Activated T-cell treated with anti-CD3 and anti-CD28 coated beads for 48 hours (primary cell): ENCODE data around the gene EPHB4.
A peak's percentile ranks its signal among the peaks of the same experiment; 100 is the strongest.

Experiments
- DNase-seq: peaks from one replicate; pipeline ENCODE4 v3.0.0-alpha.2; 2020; ENCODE audit warnings: low read depth

The EPHB4 gene

DNA sequence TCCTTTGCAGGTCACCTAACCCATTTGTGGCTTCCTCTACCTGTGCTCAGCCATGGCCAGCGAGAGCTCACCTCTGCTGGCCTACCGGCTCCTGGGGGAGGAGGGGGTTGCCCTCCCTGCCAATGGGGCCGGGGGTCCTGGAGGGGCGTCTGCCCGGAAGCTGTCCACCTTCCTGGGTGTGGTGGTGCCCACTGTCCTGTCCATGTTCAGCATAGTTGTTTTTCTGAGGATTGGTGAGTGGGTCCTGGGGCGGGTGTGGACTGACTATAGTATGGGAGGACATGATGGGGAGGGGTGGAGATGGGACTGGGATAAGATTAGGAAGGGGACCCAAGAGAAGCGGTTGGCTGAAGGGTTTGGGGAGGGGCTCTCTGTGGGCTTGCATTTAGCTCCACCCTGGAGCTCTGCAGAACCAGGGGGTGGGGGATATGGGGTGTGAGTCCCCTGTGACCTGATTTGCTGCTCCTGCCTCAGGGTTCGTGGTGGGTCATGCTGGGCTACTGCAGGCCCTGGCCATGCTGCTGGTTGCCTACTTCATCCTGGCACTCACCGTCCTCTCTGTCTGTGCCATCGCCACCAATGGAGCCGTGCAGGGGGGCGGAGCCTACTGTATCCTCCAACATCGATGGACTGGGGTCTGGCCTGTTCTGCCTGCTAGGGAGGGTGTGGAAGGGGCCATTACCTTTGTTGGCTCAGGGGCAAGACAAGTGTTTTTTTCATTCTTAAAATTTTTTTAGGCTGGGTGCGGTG is 27.0 kb upstream of the EPHB4 start:
- DNase-seq: no peak

DNA sequence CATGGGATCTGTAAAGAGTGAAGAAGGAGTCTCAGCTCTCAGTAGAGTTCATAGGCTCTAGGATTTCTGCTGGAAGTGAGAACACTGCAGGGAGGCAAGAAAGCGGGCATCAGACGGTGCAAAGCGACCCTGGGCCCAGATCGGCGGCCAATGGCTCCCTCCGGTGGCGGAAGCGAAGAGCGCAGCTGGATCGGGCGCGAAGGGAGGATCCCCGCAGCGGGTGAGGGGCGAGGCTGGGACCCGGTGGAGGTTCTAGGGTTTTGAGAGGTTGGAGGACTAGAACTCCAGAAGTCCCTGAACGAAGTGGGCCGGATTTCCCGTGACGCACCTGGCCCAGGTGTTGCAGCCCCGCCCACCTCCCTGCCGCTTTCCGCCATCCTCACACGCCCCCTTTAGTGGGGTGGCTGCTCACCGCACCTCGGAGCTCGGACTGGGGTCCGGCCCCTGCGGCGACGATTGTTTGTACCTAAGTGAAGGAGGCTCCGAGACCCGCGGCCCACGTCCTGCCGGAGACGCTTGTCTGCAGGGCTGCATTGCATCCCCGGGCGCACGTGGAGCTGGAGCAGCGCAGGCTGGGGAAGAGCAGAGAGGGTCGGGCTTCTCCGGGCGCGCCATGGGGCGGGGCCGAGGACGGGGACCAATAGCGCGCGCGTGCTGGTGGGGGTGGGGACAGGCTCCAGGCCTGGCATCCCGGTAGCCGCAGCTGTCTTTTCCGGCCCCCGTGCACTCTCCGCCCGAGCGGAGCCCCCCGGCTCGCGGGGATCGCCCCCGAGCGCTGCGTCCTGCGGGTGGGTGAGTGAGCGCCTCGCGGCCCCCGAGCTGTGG is 24.9 kb upstream of the EPHB4 start, which contains the start of gene SLC12A9:
Gene SLC12A9 (plus strand): TSS at position 666 of the 825 bp plus-strand sequence. CDS start 1,485 bp downstream, outside the sequence.
- DNase-seq: peak; percentile 90

DNA sequence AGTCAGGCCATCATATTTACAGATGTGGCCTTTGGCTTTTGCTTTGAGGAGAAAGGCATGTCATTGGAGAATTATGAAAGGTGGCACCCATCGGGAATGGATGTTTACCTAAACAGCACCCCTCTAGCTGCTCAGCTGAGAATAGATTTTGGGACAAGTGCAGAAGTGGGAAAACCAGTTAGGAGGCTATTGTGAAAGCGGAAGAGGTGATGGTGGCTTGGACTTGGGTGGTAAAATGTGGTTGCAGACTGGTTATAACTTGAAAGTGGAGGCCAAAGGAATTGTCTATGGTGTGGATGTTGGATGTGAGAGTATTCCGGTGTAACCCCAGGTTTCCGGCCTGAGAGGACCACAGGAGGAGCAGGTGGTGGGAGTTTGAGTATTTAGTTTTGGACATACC is 20.0 kb upstream of the EPHB4 start:
- no peak for DNase-seq

DNA sequence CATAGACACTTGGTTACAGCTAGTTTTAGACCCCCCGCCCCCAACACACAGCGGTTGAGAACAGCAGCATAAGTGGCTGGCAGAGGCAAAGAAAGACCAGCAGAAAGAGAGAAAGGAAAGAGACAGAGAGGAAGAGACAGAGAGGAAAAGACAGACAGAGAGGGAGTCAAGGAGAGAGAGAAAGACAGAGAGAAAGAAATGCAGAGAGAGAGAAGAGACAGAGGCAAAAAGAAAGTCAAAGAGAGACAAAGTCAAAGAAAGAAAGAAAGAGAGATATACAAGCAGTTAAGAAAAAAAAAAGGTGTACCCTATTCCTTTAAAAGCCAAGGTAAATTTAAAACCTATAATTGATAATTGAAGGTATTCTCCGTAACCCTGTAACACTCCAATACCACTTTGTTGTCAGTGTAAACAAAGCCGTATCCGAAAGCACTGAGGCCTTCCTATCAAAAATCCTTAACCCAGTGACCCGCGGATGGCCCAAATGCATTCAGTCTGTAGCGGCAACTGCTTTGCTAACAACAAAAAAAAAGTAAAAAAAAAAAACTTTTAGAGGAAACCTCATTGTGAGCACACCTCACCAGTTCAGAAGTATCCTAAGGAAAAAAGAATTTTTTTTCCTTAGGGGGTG is 13.3 kb upstream of the EPHB4 start:
- DNase-seq: no peak

DNA sequence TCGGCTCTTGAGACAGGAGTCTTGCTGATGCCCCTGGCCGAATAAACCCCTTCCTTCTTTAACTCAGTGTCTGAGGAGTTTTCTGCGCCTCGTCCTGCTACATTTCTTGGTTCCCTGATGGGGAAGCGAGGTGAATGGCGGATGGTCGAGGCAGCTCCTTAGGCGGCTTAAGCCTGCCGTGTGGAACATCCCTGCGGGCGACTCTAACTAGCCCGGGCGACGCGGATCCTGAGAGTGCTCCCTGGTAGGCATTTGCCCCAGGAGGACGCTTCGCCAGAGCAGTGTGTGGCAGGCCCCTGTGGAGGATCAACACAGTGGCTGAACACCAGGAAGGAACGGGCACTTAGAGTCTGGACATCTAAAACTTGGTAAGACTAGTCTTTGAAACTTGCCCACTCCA is 12.0 kb upstream of the EPHB4 start:
- no peak for DNase-seq

DNA sequence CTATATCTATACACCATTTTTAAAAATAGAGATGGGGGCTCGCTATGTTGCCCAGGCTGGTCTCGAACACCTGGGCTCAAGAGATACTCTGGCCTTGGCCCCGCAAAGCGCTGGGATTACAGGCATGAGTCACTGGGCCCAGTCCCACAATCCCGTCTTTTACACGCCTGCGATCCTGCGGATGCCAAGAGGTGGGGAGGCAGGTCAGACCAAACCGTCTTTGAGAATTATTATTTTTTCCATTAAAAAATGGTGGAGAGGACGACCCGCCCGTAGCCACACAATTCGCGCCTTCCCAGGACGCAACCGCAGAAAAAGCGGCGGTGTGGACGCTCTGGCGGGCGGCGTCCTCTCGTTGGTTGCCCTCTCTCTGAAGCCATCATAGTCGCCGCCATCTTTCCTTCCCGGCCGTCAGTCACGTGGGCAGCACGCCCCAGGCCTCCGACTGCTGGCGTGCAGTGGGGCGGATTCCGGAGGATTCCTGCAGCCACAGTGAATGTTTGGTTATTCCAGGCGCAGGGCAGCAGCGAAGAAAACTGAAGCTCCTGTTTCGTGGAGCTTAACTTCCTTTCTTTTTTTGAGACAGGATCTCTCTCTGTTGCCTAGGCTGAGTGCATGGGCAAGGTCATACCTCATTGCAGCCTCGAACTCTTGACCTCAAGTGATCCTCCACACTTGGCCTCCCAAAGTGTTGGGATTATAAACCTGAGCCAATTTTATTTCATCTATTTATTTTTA is 9.9 kb upstream of the EPHB4 start:
- DNase-seq: peak; percentile 73

DNA sequence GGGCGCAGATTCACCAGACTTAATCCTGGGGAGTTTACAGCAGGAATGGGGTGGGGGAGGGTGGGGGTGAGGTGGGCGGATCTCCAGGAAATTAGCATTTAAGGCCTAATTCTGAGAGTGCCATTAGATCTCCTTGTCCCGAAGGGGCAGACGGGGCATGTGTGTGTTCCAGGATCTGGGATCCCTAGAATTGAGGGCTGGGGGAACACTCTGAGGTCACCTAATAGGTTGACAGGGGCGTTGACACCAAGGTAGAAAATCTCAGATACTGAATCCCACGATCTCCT is 9.4 kb upstream of the EPHB4 start:
- no peak for DNase-seq

DNA sequence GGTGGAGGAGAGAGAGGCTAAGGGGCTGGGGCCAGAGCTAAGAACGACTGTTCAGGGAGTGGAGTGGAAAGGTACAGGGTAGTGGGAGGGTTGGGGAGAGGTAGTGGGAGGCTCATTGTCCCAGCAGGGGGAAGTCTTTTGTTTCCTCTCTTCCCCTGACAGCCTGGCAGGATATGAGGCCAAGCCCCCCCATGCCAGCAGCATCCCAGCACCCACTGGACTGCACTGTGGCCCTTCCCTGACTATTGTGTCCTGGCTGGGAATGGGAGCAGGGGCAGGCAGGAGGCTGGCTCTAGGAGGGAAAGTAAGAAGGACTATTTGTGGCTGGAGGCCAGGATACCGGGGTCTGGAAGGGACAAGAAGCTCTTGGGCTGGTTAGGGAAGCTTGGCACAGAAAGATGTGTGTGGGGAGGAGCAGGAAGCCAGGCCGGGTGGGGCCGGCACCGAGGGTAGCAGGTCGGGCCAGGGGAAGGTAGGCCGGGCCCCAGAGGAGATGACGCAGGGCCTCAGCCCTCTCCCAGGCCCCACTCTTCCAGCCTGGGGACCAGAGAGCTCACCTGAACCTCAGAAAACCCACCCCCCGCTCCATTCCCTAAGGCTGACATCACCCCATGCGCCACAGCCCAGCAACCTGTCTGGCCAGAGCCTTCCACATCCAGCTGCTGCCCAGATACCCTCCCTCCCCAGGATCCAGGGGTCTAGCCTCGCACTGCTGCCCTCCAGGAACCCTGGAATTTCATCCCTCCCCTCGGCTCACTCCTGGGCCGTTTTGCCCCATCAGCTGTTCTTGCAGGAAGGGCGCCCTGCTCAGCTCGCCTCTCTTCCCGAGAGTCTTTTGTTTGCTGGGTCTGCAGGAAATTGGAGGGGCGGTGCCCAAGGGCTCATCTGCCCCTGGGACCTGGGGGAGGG is 8.8 kb upstream of the EPHB4 start:
- no peak for DNase-seq

DNA sequence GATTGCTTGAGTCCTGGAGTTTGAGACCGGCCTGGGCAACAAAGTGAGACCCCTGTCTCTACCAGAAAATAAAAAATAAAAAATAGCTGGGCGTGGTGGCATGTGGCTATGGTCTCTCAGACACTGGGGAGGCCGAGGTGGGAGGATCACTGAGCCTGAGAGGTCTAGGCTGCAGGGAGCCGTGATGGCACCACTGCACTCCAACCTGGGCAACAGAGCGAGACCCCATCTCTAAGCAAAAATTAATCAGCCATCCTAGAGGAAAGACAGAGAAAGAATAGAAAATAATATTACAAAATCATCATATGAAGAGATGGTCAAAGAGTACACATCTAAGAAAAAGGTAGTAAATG is 4.9 kb upstream of the EPHB4 start:
- DNase-seq: no peak

DNA sequence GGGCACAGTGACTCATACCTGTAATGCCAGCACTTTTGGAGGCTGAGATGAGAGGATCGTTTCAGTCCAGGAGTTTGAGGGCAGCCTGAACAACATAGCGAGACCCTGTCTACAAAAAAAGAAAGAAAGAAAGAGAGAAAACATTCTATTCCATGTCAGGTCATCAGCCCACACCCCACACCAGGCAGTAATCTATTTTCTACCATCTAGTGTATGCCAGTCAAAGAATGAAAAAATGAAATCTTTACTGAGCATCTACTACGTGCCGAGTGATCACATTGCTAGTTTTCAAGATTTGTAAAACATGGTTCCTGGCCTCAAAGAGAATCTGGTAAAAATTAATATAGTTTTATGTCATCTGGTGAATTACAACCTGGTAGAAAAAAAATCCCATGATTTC is 3.1 kb upstream of the EPHB4 start:
- no peak for DNase-seq

DNA sequence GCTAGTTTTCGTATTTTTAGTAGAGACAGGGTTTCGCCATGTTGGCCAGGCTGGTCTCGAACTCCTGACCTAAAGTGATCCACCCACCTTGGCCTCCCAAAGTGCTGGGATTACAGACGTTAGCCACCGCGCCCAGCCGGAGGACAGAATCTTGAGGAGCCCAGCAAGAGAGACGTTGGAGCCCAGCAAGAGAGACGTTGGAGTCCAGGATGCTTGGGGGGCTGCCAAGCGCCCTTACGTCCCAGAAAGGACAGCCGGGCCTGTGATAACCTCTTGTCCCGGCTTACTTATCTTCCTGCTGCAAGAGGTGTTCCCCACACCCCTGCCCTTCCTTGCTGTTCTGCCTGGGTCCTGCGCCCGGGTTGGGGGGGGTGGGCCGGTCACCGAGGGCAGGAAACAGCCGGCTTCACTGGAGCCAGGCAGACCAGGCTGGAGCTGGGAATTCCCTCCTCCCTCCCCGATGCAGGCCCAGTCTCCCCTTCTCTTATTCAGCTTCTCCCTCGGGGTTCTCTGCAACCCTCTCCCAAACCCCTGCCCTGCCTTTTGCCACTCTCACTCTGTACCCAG is 1.9 kb upstream of the EPHB4 start:
- no peak for DNase-seq

DNA sequence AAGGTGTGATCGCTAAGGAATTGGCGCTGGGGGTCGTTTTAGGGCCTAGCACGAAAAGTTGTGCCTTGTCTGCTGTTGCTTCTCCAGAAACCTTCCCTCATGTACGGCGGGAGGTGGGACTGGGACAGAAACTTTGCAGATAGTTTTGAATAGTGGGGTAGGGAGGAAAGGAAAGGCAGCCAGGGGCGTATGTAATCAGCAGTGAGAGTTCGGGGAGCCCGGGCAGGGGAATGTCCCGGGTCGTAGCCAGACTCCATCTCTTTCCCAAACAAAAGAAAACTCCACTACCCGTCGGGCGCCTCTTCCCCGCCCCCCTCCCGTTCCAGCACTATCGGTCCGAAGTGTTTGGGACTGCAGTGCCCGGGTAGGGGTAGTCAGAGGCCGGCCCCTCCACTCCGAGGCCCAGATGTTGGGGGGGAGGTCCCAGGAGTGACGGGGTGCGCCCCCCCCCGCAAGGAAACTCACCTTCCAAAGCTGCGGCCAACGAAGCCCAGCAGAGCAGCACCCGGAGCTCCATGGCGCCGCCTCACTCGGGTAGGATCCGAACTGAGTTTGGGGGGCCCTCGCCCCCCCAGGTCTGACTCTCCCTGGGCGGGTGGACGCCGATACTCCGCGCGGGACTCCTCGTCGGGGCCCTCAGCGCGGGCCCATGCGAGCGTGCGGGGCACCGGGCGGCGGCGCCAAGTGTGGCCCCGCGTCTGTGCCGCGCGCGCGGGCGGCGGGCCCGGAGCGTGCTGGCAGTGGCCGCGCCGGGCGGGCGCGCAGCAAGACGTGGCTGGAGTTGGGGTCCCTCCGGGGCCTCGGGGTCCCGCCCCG is 601 bp downstream of the EPHB4 start:
- no peak for DNase-seq

DNA sequence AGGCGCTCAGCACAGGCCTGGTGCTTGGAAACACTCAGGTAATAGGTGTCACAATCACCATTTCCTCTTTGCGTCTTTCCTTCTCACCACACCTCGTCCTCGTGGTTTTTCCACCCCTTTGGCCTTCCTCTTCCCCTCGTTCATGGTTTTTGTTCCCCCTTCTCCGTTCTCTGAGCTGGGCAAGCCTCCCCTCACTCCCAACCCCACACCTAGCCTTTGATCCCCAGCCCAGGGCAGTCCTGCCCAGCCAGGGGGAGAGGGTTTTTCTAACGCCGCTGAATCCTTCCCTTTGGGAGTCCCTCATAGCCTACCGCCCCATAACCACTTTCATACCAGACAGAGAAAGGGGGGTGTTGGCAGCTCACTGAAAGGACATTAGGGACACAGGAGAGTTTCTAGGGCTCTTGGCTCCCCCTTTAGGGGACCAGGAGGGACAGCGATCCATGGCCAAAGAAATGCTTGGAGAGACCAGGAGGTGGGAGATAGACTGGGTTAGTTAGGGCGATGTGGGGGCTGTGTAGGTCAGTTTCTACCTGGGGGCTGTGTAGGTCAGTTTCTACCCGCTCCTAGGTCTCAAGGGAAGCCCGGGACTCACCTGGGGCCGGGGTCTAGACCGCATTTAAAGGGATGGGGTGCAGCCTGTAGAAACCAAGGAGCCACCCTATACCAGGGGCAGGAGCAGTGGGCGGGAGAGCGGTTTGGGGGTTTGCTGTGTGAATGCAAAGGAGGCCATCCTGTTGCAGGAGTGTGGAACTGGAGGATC is 1.4 kb downstream of the EPHB4 start:
- no peak for DNase-seq

DNA sequence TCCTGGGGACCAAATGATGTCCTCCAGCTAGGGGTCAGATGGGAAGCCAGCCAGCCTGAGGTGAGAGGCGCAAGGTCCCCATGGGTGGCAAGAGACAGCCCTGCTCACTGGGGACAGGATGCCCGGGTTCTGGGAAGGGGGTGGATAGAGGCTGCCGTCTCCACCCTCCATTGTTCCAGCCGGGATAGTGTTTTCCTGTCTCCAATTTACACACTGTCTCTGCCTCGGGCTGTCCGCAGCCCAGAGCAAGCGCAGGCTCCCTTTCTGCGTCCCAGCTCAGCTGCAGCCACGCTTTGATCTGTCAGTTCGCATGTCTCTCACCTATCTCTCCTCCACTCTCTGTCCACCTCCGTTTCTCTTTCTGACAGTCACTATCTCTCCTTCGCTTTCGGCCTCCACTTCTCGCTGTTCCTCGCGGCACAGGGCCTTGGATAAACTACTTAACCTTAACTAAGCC is 2.1 kb downstream of the EPHB4 start:
- no peak for DNase-seq

DNA sequence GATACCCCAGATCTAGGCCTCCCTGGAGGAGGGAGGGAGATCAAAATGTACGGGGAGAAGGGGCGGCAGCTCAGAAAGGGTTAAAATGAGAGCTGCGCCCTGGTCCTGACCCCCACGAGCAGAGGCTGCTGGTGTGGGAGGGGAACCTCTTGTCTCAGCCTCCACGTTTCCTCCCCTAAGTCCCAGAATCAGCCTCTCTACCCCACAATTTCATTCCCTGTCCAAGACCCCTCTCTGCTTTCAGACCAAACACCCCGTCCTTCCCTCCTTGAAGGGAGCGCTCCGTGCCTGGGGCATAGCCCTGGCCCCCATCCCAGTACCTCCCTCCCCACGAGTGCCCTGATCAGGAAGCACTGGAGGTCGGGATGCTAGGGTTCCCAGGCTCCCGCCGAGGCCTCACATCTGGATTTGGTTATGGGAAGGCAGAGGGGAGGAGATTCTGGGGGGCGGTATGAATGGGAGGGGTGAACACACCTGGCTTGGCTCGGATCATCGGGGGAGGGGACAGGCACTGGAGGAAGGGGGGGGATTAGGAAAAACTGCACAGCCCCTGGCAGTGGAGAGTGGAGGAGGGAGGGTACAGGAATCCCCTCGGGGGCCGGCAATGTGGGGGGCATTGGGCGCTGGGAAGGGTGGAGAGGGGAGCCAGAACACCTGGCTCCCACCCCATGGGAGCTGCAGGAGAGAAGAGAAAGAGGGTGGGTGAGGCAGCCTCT is 2.7 kb downstream of the EPHB4 start:
- no peak for DNase-seq

DNA sequence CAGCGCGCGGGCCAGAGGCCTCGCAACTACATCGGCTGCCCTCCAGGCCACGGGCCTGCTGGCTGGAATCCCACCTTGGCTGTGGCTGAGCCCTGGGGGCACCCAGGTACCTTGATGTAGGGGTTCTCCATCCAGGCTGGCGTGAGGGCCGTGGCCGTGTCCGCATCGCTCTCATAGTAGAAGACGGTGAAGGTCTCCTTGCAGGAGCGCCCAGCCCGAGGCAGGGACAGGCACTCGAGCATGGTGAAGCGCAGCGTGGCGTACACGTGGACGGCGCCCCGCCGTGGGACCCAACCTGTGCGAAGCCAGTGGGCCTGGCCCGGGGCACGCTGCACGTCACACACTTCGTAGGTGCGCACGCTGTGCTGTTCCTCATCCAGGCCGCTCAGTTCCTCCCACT is 3.8 kb downstream of the EPHB4 start:
- no peak for DNase-seq

DNA sequence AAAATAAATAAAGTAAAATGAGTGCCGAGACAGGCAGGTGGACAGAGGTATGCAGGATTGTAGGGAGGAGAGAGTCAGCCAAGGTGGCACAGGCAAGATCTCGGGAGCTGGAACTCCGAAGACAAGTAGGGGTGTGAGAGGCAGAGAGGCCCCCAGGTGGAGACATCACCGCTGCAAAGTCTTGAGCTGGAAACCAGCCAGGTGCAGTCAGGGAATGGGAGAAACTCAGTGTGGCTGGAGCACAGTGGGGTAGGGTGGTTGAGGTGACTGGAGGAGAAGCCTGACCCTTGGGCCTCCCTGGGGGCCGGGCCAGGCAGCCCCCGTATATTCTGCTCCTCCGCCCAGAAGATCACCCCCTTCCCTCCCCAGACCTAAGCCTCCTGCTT is 4.2 kb downstream of the EPHB4 start:
- DNase-seq: no peak

DNA sequence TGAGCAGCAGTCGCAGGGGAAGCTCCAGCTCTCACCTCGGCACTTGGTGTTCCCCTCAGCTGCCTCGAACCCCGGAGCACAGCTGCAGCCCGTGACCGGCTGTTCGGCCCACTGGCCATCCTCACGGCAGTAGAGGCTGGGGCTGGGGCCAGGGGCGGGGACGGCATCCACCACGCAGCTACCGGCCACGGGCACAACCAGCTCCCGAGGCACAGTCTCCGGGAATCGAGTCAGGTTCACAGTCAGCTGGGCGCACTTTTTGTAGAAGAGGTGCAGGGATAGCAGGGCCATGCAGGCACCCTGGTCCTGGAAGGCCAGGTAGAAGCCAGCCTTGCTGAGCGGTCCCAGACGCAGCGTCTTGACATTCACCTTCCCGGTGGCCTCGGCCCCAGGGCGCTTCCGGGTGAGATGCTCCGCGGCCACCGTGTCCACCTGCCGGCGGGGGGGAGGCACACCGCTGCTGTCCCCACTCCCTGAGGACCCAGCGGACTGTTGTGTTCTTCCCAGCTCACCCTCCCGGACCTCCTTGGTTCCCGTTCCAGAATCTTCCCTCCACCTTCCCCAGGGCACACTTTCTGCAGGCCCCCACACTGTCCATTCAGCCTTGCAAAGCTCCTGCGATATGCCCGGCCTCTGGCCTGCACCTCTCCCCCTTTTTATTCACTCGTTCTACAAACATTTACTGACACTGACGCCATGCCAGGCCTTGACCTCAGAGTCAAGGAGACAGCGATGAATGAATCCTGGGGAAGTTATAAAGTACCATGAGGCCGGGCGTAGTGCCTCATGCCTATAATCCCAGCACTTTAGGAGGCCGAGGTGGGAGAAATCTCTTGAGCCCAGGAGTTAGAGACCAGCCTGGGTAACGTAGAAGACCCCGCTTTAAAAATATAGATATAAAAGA is 4.8 kb downstream of the EPHB4 start:
- no peak for DNase-seq
